Superior temporal gyrus (tissue), 1 donor: ENCODE measurements around the gene NPHS1.
"Not testable (repeated sequence)": the region's sequence is repeated elsewhere in the genome, so short reads cannot be mapped to it uniquely, and the experiment has no call there.

Experiments used
- DNase-seq: peaks from one replicate; pipeline ENCODE4 v3.0.0-alpha.2; 2016; ENCODE audit errors: extremely low spot score

Gene NPHS1

GRCh38 chr19:35848486-35848885 is 3.8 kb downstream of the NPHS1 start:
- DNase-seq = no peak

GRCh38 chr19:35847911-35848310 is 4.4 kb downstream of the NPHS1 start:
- DNase-seq = no peak

DNA sequence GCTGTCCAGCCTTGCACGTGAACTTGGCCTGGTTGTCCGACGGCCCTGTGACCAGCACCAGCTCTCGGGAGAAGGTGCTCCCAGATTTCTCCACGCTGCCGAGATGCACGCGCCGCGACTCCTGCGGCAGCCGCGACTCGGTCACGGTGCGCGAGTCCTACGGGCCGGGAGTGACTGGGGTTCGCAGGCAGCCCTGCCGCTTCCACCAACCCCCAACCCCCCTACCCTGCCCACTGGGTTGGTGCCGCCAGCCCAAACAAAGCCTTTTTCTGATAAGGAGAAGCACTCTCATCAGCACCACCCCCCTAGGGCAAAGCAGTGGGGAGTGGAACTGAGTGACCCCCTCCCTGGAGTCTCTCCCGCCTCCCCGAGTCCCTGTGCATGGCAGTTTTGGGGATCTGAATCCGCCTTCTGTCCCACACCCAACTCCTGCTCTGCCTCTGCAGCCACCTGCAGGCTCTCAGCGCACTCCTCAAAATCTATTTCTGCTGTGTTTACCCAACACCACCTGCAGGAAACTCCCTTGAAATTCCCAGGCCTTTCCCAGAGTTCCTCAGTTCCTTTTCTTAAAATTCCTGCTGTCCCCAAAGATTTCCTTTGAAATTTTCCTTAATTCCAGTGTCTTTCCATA is 6.2 kb downstream of the NPHS1 start:
- DNase-seq = no peak

DNA sequence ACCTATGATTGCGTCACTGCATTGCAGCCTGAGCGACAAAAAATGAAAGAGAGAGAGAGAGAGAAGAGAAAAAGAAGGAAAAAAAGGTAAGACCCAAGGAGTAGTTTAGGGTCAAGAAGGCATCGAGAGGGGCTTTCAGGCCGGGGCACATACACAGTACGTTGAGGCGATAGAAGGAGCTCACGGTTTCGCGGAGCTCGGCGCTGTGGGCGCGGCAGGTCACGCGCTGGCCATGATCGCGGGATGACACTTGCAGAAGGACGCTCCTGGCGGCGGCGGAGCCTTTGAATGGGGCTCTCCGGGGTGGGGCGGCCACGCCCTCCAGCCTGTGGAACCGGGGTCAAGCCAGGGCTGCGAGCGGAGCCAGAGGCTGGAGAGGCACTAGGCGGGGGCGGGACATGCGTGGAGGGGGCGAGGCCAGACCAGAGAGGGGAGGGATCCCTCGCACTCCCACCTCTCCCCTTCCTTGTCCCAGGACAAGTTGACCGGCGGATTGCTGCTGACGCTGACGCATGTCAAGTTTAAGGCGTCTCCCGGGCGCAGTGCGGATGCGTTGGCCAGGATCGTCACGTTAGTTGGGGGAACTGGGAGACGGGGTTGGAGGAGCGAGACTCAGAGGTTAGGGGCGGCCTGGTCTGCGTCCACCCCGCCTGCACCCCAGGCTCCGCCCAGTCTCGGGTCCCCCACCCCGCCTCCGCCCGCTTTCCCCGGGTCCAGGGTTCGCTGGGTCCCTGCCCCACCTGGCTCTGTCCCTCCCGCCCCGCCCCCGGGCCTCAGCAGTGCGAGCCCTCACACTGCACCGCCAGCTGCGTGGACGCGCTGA is 6.9 kb downstream of the NPHS1 start:
- DNase-seq = no peak

GRCh38 chr19:35844482-35845214 is 7.7 kb downstream of the NPHS1 start:
- DNase-seq = no peak

DNA sequence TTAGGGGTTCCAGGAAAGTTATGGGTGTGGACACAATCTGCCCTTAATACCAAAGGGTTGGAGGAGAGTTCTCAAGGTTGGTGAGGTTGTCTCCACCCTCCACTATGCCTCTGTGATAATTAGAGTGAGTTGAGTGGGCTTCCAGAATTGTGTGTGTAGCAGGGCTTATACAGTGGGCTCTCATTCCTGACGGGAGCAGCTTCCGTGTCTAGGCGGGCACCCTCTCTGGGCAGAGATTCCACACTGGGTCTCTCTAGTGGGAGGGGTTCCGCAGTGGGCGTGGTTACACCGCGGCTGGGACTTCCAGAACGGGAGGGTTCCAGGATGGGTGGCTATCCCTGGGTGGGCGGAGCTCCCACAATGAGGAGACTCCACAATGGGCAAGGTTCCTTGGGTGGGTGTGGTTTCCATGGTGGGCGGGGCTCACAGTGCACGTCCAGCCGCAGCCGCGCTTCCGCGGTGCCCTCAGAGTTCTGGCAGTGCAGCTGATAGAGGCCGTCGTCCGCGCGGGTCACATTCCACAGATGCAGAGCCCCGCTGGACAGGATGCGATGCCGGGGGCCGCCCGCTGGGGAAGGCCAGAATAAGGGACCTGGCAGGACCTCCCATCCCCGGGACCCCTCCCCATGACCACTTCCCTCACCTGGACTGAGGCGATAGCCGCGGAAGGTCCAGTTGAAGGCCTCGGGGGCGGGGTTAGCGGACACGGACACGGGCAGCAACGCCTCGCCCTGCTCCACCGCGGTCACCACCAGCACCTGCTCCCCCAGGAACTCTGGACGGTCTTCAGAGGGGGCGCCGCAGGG is 8.4 kb downstream of the NPHS1 start:
- DNase-seq = no peak

DNA sequence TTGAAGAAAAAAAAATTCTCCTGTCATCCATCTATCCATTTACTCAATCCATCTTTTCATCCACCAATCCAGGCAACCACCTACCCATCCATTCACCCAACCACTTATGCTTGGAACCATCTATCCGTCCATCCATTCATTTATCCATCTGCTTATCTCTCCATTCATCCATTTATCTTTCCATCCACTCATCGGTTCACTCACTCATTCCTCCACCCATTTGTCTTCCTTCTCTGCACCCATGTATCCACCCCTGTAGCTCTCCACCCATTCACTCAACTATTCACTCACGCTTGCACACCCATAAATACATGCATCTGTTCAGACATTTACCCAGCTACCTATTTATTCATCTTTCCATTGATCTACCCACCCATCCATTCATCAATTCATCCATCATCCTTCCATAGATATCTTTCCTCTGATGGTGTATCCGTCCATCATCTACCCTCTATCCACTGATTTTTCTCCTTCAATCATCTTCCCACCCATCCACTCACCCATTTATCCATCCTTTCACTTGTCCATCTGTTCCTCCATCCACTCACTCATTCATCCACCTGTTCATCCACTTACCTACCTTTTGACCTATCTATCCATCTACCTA is 9.5 kb downstream of the NPHS1 start:
- no peak for DNase-seq

DNA sequence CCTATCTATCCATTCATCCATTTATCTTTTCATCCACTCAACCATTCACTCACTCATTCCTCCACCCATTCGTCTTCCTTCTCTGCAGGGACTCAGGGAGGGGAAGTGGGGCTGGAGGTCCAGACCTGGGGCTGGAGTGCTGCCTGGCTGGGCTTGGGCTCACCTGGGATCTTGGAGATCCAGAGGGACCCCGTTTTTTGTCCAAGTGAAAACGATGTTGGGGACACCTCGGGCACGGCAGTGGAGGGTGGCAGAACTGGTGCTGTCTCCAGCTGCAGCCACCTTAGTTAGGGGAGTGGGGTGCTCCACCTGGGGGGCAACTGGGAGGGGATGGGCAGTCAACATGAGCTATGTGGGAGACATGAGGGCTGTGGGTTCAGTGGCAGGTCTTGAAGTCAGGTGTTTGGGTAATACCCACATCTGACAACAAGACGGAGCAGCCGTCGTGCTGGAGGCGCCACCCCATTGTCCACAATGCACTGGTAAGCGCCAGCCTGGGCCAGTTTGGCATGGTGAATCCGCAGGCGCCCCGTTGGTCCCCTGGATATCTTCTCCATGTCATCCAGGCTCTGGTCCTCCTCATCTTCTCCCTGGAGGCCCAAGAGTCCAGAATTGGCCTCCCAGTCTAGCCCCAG is 10.2 kb downstream of the NPHS1 start:
- no peak for DNase-seq

- not testable (repeated sequence) for DNase-seq
Observed at GRCh38 chr19:35836096-35836495, 16.2 kb downstream of the NPHS1 start.

- DNase-seq = no peak
Observed at GRCh38 chr19:35833972-35834371, 18.3 kb downstream of the NPHS1 start.

- DNase-seq = no peak
Observed at GRCh38 chr19:35832054-35832453, 20.2 kb downstream of the NPHS1 start.

GRCh38 chr19:35830986-35831385 is 21.3 kb downstream of the NPHS1 start:
- DNase-seq = no peak

DNA sequence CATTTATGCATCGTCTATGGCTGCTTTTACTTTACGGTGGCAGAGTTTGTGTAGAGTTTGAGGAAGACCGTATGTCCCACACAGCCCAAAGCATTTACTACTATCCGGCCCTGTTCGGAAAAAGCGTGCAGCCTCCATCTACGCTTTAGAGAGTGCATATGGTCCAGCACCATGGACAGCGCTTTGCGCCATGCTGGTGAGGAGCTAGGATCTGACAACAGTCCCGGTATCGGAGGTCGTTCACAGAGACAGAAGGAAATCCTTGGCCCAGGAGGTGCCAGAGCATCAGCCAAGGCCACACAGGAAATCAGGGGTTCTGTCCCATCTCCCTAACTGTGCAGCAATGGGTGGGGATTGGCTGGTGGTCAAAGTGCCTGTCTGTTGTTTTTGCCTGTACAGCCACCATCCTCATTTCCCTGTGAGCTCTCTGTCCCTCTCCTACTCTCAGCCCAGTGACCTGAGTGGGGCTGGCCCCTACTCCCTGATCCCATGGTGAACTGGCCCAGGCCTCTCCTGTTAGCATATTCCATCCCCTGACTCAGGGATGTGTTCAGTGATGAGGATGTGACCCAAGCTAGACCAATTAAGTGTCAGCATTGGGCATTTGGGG is 23.5 kb downstream of the NPHS1 start:
- DNase-seq = peak; percentile 59

DNA sequence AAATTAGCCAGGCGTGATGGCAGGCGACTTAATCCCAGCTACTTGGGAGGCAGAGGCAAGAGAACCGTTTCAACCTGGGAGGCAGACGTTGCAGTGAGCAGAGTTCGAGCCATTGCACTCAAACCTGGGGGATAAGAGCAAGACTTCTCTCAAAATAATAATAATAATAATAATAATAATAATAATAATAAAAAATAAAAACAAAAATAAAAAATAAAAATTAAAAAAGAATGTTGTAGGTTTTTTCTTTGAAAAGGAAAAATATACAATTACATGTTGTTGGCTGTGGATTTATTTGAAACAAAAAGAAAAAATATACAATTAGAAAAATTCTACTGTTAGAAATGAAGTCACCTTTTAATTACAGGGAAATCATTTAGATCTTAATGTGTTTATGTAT is 28.2 kb downstream of the NPHS1 start:
- DNase-seq = no peak

DNA sequence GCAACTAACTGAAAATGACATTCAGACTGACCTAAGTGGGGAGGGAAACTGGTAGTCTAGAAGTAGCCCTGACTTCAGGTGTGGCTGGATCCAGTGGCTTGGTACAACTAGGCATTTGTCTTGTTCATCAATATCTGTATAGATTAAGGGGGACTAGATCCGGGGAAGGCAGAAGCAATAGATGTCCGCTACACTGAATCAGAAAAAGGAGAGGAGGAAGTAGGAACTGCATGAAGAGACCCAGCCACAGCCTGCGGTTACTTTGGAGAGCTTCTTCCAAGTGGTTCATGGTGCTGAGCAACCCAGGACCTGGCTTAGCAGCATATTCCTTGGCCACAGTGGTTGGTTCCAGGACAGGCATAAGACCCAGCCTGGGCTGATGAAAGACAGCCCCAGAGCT is 29.7 kb downstream of the NPHS1 start:
- DNase-seq = no peak

GRCh38 chr19:35818445-35818844 is 33.9 kb downstream of the NPHS1 start:
- DNase-seq = no peak

- DNase-seq = no peak
Observed at GRCh38 chr19:35816846-35817245, 35.5 kb downstream of the NPHS1 start.

GRCh38 chr19:35816262-35816661 is 36.0 kb downstream of the NPHS1 start:
- no peak for DNase-seq

DNA sequence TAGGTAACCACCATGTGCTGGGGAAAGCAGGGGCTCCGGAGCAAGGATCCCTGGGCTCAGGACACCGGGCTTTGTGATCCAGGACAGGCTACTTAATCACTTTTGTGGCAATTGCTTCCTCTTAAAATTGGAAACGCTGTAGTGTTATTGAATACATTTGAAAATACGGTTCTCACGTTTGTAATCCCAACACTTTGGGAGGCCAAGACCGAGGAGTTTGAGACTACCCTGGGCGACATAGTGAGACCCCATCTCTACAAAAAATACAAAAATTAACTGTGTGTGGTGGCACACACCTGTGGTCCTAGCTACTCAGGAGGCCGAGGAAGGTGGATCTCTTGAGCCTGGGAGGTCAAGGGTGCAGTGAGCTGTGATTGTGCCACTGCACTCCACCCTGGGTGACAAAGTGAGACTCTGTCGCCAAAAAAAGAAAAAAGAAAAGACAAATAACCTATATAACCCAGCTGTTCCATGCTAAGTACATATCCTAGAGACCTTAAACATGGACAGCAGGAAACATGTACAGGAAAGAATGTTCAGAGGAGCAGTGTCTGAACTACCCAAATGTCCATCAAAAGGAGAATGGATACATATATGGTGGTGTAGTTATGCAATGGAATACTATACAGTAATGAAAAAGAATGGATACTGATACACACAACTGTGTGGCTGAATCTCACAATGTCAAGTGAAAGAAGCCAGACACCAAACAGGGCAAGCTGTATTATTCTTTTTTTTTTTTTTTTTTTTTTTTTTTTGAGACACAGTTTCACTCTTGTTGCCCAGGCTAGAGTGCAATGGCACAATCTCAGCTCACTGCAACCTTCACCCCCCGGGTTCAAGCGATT is 39.0 kb downstream of the NPHS1 start:
- DNase-seq = no peak
